DMS53 treated with DMSO at 0.1 percent for 48 hours (cell line): ENCODE results near the gene RANGRF.
A peak's percentile ranks its signal among the peaks of the same experiment; 100 is the strongest.

Experiments
- DNase-seq: peaks from one replicate; lab custom pipeline; 2025; ENCODE audit not compliant: unreplicated experiment; lab: John Stamatoyannopoulos, UW

RANGRF gene

DNA sequence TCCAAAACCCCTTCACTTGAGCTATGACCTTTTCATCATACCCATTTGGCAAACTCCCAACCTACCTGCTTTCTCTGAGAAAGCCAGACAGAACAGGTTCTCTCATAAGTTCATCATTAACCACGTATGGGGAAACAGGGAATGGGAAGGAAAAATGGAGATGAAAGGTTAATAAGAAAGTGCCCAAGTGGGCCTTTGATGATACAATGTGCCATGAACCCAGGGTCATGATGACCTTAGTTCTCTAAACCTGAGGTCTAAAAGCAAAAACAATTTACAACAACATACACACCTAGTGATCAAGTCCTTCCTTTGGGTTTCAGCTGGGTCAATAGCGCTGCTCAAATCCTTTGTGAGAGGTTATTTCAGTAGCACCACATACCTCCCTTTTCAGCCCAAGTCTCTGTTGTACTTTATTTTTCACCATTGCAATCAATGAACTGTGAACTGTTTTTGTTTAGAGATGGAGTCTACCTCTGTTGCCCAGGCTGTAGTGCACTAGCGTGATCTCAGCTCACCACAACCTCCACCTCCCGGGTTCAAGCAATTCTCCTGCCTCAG lies 14.5 kb upstream of the RANGRF start:
- peak; percentile 62 for DNase-seq

GRCh38 chr17:8274816-8275215 lies 13.7 kb upstream of the RANGRF start:
- DNase-seq, result no peak

- no peak for DNase-seq
Observed at GRCh38 chr17:8275421-8276290, 12.8 kb upstream of the RANGRF start.

DNA sequence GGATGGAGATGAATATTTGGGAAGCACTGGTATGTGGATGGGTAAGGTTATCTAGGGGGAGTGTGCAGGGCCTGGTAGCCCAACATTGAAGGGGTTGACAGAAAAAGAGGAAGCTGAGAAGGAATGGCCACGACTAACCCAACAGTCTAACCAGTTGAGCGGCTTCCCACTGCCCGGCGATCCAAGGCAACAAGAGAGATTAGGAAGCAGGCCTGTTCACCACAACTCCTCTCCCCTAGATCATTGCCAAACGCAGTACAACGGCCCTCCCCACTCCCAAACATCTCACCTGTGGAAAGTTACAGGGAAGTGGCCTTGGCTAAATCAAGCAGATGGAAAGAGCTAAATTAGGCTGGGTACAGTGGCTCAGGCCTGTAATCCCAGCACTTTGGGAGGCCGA lies 11.2 kb upstream of the RANGRF start:
- no peak for DNase-seq

DNA sequence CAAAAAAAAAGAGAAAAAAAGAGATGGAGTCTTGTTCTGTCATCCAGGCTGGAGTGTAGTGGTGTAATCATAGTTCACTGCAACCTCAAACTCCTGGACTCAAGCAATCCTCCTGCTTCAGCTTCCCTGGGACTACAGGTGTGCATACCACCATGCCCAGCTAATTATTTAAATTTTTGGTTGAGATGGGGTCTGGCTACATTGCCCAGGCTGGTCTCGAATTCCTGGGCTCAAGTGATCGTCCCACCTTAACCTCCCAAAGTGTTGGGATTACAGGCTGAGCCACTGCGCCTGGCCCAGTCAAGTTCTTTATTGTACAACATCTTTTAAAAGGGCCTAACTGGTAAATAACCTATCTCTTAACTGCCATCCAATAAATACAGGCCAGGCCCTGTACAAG lies 6.1 kb upstream of the RANGRF start:
- no peak for DNase-seq

DNA sequence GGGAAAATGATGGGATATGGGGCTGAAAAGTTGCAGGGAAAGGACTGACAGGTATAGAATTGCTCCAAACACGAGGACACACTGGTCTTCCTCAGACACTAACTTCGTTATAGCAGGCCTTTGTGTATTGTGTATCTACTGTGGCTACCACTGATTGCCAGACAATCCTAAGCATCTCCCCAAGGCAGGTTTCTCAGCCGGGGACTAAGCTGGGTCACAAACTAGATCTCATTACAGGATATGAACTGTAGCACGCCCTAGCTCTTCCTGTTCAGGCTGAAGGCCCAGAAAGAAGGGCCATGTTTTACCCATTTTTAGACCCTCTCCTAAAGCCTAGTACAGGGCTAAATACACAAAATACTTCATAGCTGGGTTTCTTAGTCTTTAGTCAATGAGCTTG lies 5.1 kb upstream of the RANGRF start:
- DNase-seq, result no peak

DNA sequence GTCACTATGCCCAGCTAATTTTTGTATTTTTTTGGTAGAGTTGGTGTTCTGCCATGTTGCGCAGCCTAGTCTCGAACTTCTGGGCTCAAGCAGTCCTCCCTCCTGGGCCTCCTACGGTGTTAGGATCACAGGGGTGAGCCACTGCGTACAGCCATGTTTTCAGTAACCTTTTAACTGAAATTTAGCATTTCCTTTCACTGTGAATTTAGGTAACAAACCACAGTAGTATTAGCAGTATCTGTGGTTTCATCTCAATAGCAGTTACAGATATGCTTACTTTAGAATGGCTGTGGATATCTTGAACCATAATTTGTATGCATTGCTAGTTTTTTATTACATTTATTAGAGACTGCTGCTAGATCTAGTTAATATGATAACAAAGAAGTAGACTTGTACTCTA lies 4.3 kb upstream of the RANGRF start:
- no peak for DNase-seq

DNA sequence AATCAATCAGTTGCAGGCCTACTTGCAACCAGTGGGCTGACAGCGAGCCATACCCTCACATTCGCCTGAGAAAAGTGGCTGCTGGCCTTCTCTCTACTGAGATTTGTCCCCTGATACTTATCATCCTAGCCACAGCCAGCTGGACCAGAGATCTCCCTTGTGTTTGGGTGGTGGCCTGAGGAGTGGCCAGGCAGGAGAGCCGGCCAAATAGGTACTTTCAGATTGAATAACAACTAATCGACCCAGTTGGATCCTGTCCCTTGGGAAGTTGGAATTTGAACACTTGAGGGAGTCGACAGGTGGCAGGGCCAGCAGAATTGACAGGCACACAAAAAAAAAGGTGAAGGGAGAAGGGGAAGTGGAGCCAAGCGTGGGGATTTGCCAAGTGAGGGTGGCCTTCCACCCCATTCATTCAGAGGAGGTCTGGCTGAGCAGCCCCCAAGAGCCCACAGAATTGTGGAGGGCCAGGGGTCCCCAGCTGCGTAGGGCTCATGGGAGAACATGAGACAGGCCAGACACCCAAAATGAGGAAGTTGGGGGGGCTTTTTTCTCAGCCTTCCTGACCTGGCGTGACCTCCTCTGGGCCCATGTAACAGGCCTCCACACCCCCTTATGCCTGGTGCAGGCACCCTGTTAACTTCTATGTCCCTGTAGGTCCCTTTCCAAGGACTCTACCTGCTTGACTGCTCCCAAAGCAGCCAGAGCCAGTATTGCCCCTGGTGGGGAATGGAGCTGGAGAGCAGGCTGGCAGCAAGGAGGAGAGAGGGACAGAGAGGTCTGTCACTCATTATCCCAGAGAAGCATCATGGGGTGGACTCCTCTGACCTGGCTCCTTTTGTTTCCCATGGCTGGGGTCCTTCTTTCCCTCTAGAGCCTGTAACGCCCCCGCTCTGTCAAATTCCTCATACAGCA lies 2.9 kb upstream of the RANGRF start:
- DNase-seq, result no peak

GRCh38 chr17:8287651-8288335 lies 677 bp upstream of the RANGRF start:
- peak; percentile 65 for DNase-seq

DNA sequence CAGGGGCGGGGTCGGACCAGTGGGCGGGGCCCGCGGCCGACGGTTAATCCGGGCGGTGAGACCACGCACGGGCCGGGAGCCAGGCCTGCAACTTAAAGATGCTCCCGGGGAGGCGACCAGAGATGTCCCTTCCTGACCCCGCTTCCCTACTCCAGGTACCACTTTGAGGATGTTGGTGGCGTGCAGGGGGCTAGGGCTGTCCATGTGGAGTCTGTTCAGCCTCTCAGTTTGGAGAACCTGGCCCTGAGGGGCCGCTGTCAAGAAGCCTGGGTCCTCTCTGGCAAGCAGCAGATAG lies 580 bp downstream of the RANGRF start:
- DNase-seq, result no peak

DNA sequence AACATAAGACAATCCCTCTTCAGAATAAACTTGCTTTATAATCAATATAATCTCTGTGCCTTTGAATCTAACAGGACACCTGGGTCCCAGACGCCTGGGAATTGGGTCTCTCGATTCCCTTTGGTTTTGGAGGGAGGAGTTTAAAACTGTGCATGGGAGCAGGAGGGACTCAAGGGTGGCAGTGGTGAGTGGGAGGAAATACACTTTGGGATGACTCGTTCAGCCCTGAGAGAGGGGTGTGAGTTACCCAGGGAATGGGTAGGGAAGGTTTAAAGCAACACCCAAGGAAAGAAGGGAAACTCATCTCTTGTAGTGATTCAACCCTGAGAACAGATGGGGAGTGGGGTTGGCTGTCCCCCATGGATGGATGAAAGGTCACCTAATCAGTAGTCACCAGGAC lies 1.6 kb downstream of the RANGRF start:
- no peak for DNase-seq

GRCh38 chr17:8292639-8293395 lies 4.3 kb downstream of the RANGRF start:
- DNase-seq, result no peak

DNA sequence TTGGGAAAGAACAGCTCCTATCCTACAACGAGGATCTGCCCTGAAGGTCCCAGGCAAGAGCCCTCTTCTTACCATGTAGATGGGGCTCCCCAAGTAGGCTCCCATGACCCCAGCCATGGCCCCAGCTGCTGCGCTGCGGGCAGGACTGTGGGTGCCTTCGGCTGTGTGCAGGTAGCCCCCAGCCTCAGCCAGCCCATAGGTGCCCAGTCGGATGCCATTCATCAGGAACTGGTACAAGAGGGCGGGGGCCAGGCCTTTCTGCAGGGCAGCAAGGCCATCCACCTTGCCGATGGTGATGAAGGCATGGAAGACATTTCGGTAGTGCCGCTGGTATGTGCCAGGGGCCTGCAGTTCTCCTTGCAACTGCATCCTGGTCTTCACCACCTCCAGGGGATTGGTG lies 5.9 kb downstream of the RANGRF start:
- DNase-seq, result no peak

DNA sequence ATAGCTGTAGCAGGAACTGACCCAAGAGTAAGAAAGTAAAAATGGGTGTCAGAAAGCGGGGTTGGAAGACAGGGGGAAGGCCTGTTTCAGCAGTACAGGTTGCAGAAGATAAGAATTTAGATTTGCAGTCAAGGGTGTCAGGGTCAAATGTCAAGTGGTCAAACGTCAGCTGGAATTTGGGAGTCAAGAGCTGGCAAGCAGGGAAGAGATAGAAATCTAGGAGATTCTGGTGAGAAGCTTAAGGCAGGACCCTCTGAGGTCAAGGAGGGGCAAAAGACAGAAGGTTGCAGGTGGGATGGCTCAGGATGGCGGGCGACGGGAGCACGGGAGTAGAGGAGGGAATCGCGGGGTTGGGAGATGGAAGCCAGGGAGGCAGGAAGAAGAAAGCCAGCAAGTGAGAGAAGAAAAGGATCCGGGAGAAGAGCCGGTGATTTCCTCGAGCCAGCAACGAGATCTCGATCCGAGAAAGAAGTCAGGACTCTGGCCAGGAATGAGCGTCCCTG lies 6.4 kb downstream of the RANGRF start:
- no peak for DNase-seq

- no peak for DNase-seq
Observed at GRCh38 chr17:8300226-8300625, 11.8 kb downstream of the RANGRF start.

DNA sequence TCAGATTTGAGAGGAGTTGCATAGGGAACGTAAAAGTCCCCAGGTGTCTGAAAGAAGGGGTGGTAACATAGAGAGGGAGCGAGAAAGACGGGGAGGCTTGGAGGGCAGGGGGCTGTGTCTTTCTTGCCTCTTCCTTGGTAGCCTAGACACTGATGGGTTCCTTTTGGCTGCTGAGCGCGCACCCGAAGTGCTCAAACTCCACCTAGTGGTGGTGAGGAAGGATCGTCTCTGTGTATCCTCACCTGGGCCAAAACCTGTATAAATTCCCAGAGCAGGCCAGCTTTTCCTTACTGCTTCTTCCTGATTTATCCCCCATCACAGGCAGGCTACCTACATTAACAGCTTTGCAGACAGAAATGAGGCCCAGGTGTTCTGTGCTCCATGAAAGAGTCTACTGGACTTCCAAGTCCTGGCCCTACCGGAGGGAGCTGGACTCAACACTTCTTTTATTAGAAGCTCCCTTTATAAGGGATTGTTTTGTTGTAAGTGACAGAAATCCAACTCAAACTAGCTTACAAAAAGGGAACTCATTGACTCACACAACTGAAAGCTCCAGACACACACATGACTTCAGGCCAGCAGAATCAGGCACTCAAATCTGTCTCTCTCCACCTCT lies 12.3 kb downstream of the RANGRF start:
- DNase-seq, result peak; percentile 94

DNA sequence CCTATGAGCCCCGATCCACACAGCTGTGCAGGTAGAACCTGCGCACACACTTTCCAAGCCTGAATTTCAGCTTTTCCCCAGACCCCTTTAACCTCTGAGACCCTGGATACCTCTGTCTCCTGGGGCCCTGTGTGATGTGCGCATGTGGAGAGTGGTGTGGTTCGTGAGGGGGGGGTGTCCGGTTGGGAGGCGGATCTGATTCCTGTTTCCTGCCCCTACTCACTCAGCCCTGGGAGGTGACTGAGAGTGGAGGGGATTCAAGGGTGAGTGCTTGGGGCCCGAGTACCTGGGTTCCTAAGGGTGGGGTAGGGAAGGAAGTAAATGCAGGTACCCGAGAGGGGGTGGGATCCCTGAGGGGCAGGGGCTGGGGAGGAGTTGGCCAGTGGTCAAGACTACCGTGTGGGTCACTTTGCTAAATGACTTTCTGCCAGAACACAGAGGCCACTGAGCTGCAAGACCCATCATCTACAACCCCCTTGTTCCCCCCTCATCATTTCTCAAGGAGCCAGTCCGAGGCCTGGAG lies 22.2 kb downstream of the RANGRF start:
- no peak for DNase-seq

GRCh38 chr17:8311131-8311790 lies 22.8 kb downstream of the RANGRF start:
- DNase-seq, result no peak

DNA sequence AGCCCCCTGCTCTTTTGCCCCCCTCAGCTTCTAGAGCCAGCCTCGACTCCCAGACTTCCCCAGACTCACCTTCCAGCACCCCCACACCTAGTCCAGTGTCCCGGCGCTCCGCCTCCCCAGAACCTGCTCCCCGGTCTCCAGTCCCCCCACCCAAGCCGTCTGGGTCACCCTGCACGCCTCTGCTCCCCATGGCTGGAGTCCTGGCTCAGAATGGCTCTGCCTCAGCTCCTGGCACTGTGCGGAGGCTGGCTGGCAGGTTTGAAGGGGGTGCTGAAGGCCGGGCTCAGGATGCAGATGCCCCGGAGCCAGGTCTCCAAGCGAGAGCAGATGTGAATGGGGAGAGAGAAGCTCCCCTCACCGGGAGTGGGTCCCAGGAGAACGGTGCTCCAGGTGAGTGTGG lies 23.8 kb downstream of the RANGRF start:
- no peak for DNase-seq
